ENCODE results near the gene BMPR1B.

BMPR1B gene

DNA sequence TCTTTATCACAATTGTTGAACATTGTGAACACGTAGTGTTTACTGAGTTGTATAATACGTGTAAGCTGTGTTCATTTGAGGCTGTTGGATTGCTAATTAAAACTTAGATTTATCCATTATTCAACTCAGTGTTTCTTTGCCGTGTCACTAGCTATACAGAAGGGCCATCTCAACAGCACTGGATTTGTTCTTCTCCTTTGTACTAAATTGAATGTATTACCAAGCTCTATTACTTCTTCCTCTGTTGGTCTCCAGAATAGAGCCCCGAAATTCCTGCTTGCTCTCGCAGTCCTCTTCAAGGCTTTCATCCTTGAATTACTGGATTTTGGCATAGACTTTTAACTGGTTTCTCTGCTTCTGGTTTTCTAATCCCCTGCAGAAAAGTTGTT lies 182.8 kb downstream of the BMPR1B start:
- Histone ChIP-seq H4K20me1 (ENCODE audit: control insufficient read depth, insufficient read depth, low read depth, low read length) (no peaks in the 10 kb centered on the region), H3K4me2 (ENCODE audit: low read length) (no peak overlapping the region), H3K79me2 (ENCODE audit: control insufficient read depth, low read length) (no peaks in the 10 kb centered on the region), H3K4me1 (ENCODE audit: control insufficient read depth, low read length) (no peaks in the 10 kb centered on the region), H3K9me2 (replicated peaks; ENCODE audit: control insufficient read depth, low read length) (no peaks in the 10 kb centered on the region), H3K27me3 (ENCODE audit: control insufficient read depth, low read length) (no peaks in the 10 kb centered on the region), H3K9me3 (ENCODE audit: control insufficient read depth, insufficient read depth, low read length) (no peaks in the 10 kb centered on the region), H3K4me3 (ENCODE audit: low read length) (no peak overlapping the region), H3F3A (ENCODE audit: control insufficient read depth, insufficient read depth) (no peaks in the 10 kb centered on the region), H3K36me3 (ENCODE audit: control insufficient read depth, low read length) (no peaks in the 10 kb centered on the region), H3K27ac (ENCODE audit: low read depth, low read length) (no peak overlapping the region)
- TF ChIP-seq CTCF (IDR thresholded peaks at IDR 0.05; ENCODE audit: low read depth, low read length, poor library complexity, severe bottlenecking) (no peak), EZH2phosphoT487 (IDR thresholded peaks at IDR 0.05; ENCODE audit: borderline replicate concordance, low read length) (no peak)

DNA sequence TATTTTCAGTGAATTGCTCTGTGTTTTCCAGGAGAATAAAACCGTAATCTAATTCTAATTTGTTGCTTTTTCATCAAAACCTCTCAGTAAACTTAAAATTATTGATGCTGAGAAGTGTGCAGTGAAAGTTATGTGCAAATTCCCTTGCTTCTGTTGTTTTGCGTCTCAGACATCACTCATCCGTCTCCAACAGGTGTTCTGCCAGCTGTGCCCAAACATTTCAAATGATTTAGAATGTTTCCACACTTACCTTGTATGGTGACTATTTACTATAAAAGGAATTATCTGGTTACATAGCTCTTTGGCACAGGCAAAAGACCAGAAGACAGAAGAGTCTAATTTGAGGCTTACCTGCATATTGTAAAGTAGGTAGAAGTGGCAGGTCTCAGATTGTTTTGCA lies 184.0 kb downstream of the BMPR1B start:
- Histone ChIP-seq H3K4me3 (ENCODE audit: low read length) (no peak overlapping the region), H3K9me2 (replicated peaks; ENCODE audit: control insufficient read depth, low read length) (no peaks in the 10 kb centered on the region), H4K20me1 (ENCODE audit: control insufficient read depth, insufficient read depth, low read depth, low read length) (no peaks in the 10 kb centered on the region), H3K9me3 (ENCODE audit: control insufficient read depth, insufficient read depth, low read length) (no peaks in the 10 kb centered on the region), H3K27me3 (ENCODE audit: control insufficient read depth, low read length) (no peaks in the 10 kb centered on the region), H3K79me2 (ENCODE audit: control insufficient read depth, low read length) (no peaks in the 10 kb centered on the region), H3K4me2 (ENCODE audit: low read length) (no peak overlapping the region), H3F3A (ENCODE audit: control insufficient read depth, insufficient read depth) (no peaks in the 10 kb centered on the region), H3K36me3 (ENCODE audit: control insufficient read depth, low read length) (no peaks in the 10 kb centered on the region), H3K27ac (ENCODE audit: low read depth, low read length) (no peak overlapping the region), H3K4me1 (ENCODE audit: control insufficient read depth, low read length) (no peaks in the 10 kb centered on the region)
- TF ChIP-seq EZH2phosphoT487 (IDR thresholded peaks at IDR 0.05; ENCODE audit: borderline replicate concordance, low read length) = no peak
- no peak for TF ChIP-seq CTCF (IDR thresholded peaks at IDR 0.05; ENCODE audit: low read depth, low read length, poor library complexity, severe bottlenecking)

- Histone ChIP-seq H3K4me2 (ENCODE audit: low read length) (no peak overlapping the region), H3K27ac (ENCODE audit: low read depth, low read length) (no peak overlapping the region), H3K4me1 (ENCODE audit: control insufficient read depth, low read length) (no peaks in the 10 kb centered on the region), H3F3A (ENCODE audit: control insufficient read depth, insufficient read depth) (no peaks in the 10 kb centered on the region), H4K20me1 (ENCODE audit: control insufficient read depth, insufficient read depth, low read depth, low read length) (no peaks in the 10 kb centered on the region), H3K9me3 (ENCODE audit: control insufficient read depth, insufficient read depth, low read length) (no peaks in the 10 kb centered on the region), H3K79me2 (ENCODE audit: control insufficient read depth, low read length) (no peaks in the 10 kb centered on the region), H3K27me3 (ENCODE audit: control insufficient read depth, low read length) (no peaks in the 10 kb centered on the region), H3K9me2 (replicated peaks; ENCODE audit: control insufficient read depth, low read length) (no peaks in the 10 kb centered on the region), H3K36me3 (ENCODE audit: control insufficient read depth, low read length) (no peaks in the 10 kb centered on the region), H3K4me3 (ENCODE audit: low read length) (no peak overlapping the region)
- TF ChIP-seq EZH2phosphoT487 (IDR thresholded peaks at IDR 0.05; ENCODE audit: borderline replicate concordance, low read length) (no peak), CTCF (IDR thresholded peaks at IDR 0.05; ENCODE audit: low read depth, low read length, poor library complexity, severe bottlenecking) (no peak)
These were observed 187.0 kb downstream of the BMPR1B start for GRCh38 chr4:94944726-94945125.

GRCh38 chr4:94947681-94948108 lies 189.9 kb downstream of the BMPR1B start:
- no peaks in the 10 kb centered on the region for H3K27me3 ChIP-seq (ENCODE audit: control insufficient read depth, low read length)
- H3K79me2 ChIP-seq (ENCODE audit: control insufficient read depth, low read length) = no peaks in the 10 kb centered on the region
- H4K20me1 ChIP-seq (ENCODE audit: control insufficient read depth, insufficient read depth, low read depth, low read length) = no peaks in the 10 kb centered on the region
- no peak overlapping the region for H3K27ac ChIP-seq (ENCODE audit: low read depth, low read length)
- no peak overlapping the region for H3K4me2 ChIP-seq (ENCODE audit: low read length)
- TF ChIP-seq CTCF (IDR thresholded peaks at IDR 0.05; ENCODE audit: low read depth, low read length, poor library complexity, severe bottlenecking) (no peak), EZH2phosphoT487 (IDR thresholded peaks at IDR 0.05; ENCODE audit: borderline replicate concordance, low read length) (no peak)
- H3K4me3 ChIP-seq (ENCODE audit: low read length) = no peak overlapping the region
- no peaks in the 10 kb centered on the region for H3F3A ChIP-seq (ENCODE audit: control insufficient read depth, insufficient read depth)
- no peaks in the 10 kb centered on the region for H3K9me3 ChIP-seq (ENCODE audit: control insufficient read depth, insufficient read depth, low read length)
- no peaks in the 10 kb centered on the region for H3K9me2 ChIP-seq (replicated peaks; ENCODE audit: control insufficient read depth, low read length)
- H3K4me1 ChIP-seq (ENCODE audit: control insufficient read depth, low read length) = no peaks in the 10 kb centered on the region
- H3K36me3 ChIP-seq (ENCODE audit: control insufficient read depth, low read length) = no peaks in the 10 kb centered on the region

Data from DOHH2 (cell line).